Neural crest cell (in vitro differentiated cells): ENCODE measurements around the gene GPATCH11. TPM values are rescaled to one million over a fixed set of nuclear protein-coding genes. Genes with fewer than 3 reads are reported as not detected.
A peak's percentile ranks its signal among the peaks of the same experiment; 100 is the strongest.

ENCODE experiments used
- DNase-seq: peaks from one replicate; pipeline ENCODE4 v3.0.0; 2021; ENCODE audit warnings: low read depth, mixed read lengths, low spot score
- H3K27ac Mint-ChIP-seq: one replicate; pipeline ENCODE4 v1.8.0; 2021; ENCODE audit warnings: mild to moderate bottlenecking, mixed read lengths; ENCODE audit not compliant: unreplicated experiment
- H3K27me3 Mint-ChIP-seq: 2 replicates; pipeline ENCODE4 v1.8.0; 2021; ENCODE audit warnings: low read depth, mild to moderate bottlenecking, mixed read lengths
- H3K36me3 Mint-ChIP-seq: 2 replicates; pipeline ENCODE4 v1.8.0; 2021; ENCODE audit warnings: low read depth, mild to moderate bottlenecking, mixed read lengths
- H3K4me1 Mint-ChIP-seq: 2 replicates; pipeline ENCODE4 v1.8.0; 2021; ENCODE audit warnings: mixed read lengths
- H3K4me3 Mint-ChIP-seq: one replicate; pipeline ENCODE4 v1.8.0; 2021; ENCODE audit warnings: mild to moderate bottlenecking, mixed read lengths
- H3K9me3 Mint-ChIP-seq: 2 replicates; pipeline ENCODE4 v1.8.0; 2021; ENCODE audit warnings: mixed read lengths
- CTCF ChIP-seq: fragments of 200-600 bp; sonication (generic); conservative IDR thresholded peaks from 2 replicates; pipeline ENCODE4 v1.5.0; 2021; ENCODE audit warnings: antibody characterized with exemption, mild to moderate bottlenecking
- total RNA-seq: library from RNA; stranded (reverse); gene quantifications from 2 replicates; pipeline ENCODE4 v1.2.1, GENCODE V29; 2021

The GPATCH11 gene
- total RNA-seq, 1 donor from 2014 or later = 11.4 TPM

GRCh38 chr2:37080266-37080665 lies 4.1 kb upstream of the GPATCH11 start:
- Mint-ChIP-seq H3K27ac (no peak overlapping the region), H3K36me3 (peaks cover 7% of the 10 kb centered on the region), H3K4me3 (peak overlapping the region; percentile 38), H3K27me3 (no peaks in the 10 kb centered on the region), H3K9me3 (no peaks in the 10 kb centered on the region), H3K4me1 (no peaks in the 10 kb centered on the region)
- no peak for TF ChIP-seq CTCF
- no peak for DNase-seq

- Mint-ChIP-seq H3K4me3 (peak overlapping the region; percentile 38), H3K36me3 (peaks cover 7% of the 10 kb centered on the region), H3K9me3 (no peaks in the 10 kb centered on the region), H3K4me1 (no peaks in the 10 kb centered on the region), H3K27me3 (no peaks in the 10 kb centered on the region), H3K27ac (no peak overlapping the region)
- DNase-seq = no peak
- TF ChIP-seq CTCF = no peak
Observed at GRCh38 chr2:37080689-37081088, 3.6 kb upstream of the GPATCH11 start.

- Mint-ChIP-seq H3K27me3 (no peaks in the 10 kb centered on the region), H3K27ac (no peak overlapping the region), H3K9me3 (no peaks in the 10 kb centered on the region), H3K4me3 (no peak overlapping the region), H3K36me3 (no peaks in the 10 kb centered on the region), H3K4me1 (no peaks in the 10 kb centered on the region)
- DNase-seq = no peak
- TF ChIP-seq CTCF = no peak
Observed at GRCh38 chr2:37084797-37085196, 479 bp downstream of the GPATCH11 start.

- H3K9me3 Mint-ChIP-seq = no peaks in the 10 kb centered on the region
Observed at GRCh38 chr2:37085731-37086147, 1.4 kb downstream of the GPATCH11 start.

GRCh38 chr2:37090019-37090477 lies 5.7 kb downstream of the GPATCH11 start:
- no peaks in the 10 kb centered on the region for H3K9me3 Mint-ChIP-seq
- no peak for TF ChIP-seq CTCF
- no peak for DNase-seq
- H3K36me3 Mint-ChIP-seq = no peaks in the 10 kb centered on the region
- H3K4me1 Mint-ChIP-seq = no peaks in the 10 kb centered on the region
- no peak overlapping the region for H3K4me3 Mint-ChIP-seq
- no peak overlapping the region for H3K27ac Mint-ChIP-seq
- no peaks in the 10 kb centered on the region for H3K27me3 Mint-ChIP-seq

More at GRCh38 chr2:37085731-37086147, 1.4 kb downstream of the GPATCH11 start:
- H3K27me3 Mint-ChIP-seq = no peaks in the 10 kb centered on the region
- H3K4me3 Mint-ChIP-seq = no peak overlapping the region
- no peak overlapping the region for H3K27ac Mint-ChIP-seq
- H3K36me3 Mint-ChIP-seq = no peaks in the 10 kb centered on the region
- no peak for TF ChIP-seq CTCF
- no peak for DNase-seq
- H3K4me1 Mint-ChIP-seq = no peaks in the 10 kb centered on the region

GRCh38 chr2:37091873-37092272 lies 7.6 kb downstream of the GPATCH11 start:
- no peak for TF ChIP-seq CTCF
- H3K9me3 Mint-ChIP-seq = no peaks in the 10 kb centered on the region
- no peak overlapping the region for H3K4me3 Mint-ChIP-seq
- H3K27me3 Mint-ChIP-seq = no peaks in the 10 kb centered on the region
- H3K36me3 Mint-ChIP-seq = no peaks in the 10 kb centered on the region
- no peak for DNase-seq
- H3K4me1 Mint-ChIP-seq = no peaks in the 10 kb centered on the region
- no peak overlapping the region for H3K27ac Mint-ChIP-seq
